ENCODE results near the gene CACNA1A.
"Not testable (repeated sequence)": the region's sequence is repeated elsewhere in the genome, so short reads cannot be mapped to it uniquely, and the experiment has no call there.

Gene CACNA1A

GRCh38 chr19:13366529-13367143 is 139.6 kb downstream of the CACNA1A start:
- no peak for DNase-seq (ENCODE audit: low read depth)

- no peak for DNase-seq (ENCODE audit: low read depth)
Observed at GRCh38 chr19:13363954-13364353, 142.3 kb downstream of the CACNA1A start.

- DNase-seq (ENCODE audit: low read depth), result no peak
Observed at GRCh38 chr19:13363245-13363644, 143.0 kb downstream of the CACNA1A start.

- DNase-seq (ENCODE audit: low read depth), result no peak
Observed at GRCh38 chr19:13362668-13363067, 143.6 kb downstream of the CACNA1A start.

GRCh38 chr19:13361726-13362125 is 144.6 kb downstream of the CACNA1A start:
- not testable (repeated sequence) for DNase-seq (ENCODE audit: low read depth)

GRCh38 chr19:13356686-13357280 is 149.5 kb downstream of the CACNA1A start:
- no peak for DNase-seq (ENCODE audit: low read depth)

- DNase-seq (ENCODE audit: low read depth), result no peak
Observed at GRCh38 chr19:13356185-13356584, 150.1 kb downstream of the CACNA1A start.

GRCh38 chr19:13355356-13355755 is 150.9 kb downstream of the CACNA1A start:
- DNase-seq (ENCODE audit: low read depth), result no peak

- DNase-seq (ENCODE audit: low read depth), result no peak
Observed at GRCh38 chr19:13353625-13354024, 152.7 kb downstream of the CACNA1A start.

GRCh38 chr19:13350759-13351158 is 155.5 kb downstream of the CACNA1A start:
- DNase-seq (ENCODE audit: low read depth), result no peak

- DNase-seq (ENCODE audit: low read depth), result no peak
Observed at GRCh38 chr19:13350072-13350471, 156.2 kb downstream of the CACNA1A start.

- no peak for DNase-seq (ENCODE audit: low read depth)
Observed at GRCh38 chr19:13347367-13347766, 158.9 kb downstream of the CACNA1A start.

- no peak for DNase-seq (ENCODE audit: low read depth)
Observed at GRCh38 chr19:13343514-13343913, 162.8 kb downstream of the CACNA1A start.

- DNase-seq (ENCODE audit: low read depth), result no peak
Observed at GRCh38 chr19:13342672-13343071, 163.6 kb downstream of the CACNA1A start.

- DNase-seq (ENCODE audit: low read depth), result no peak
Observed at GRCh38 chr19:13339869-13340268, 166.4 kb downstream of the CACNA1A start.

- no peak for DNase-seq (ENCODE audit: low read depth)
Observed at GRCh38 chr19:13337181-13337580, 169.1 kb downstream of the CACNA1A start.

GRCh38 chr19:13334801-13335481 is 171.3 kb downstream of the CACNA1A start:
- no peak for DNase-seq (ENCODE audit: low read depth)

GRCh38 chr19:13330285-13330684 is 176.0 kb downstream of the CACNA1A start:
- DNase-seq (ENCODE audit: low read depth), result no peak

GRCh38 chr19:13329766-13330165 is 176.5 kb downstream of the CACNA1A start:
- no peak for DNase-seq (ENCODE audit: low read depth)

GRCh38 chr19:13328241-13328640 is 178.0 kb downstream of the CACNA1A start:
- DNase-seq (ENCODE audit: low read depth), result no peak

- DNase-seq (ENCODE audit: low read depth), result no peak
Observed at GRCh38 chr19:13319526-13319925, 186.8 kb downstream of the CACNA1A start.

GRCh38 chr19:13318190-13318589 is 188.1 kb downstream of the CACNA1A start:
- DNase-seq (ENCODE audit: low read depth), result no peak

- no peak for DNase-seq (ENCODE audit: low read depth)
Observed at GRCh38 chr19:13315495-13315894, 190.8 kb downstream of the CACNA1A start.

GRCh38 chr19:13314761-13315160 is 191.5 kb downstream of the CACNA1A start:
- no peak for DNase-seq (ENCODE audit: low read depth)

Measured in activated T-cell treated with anti-CD3 and anti-CD28 coated beads for 1 hour (primary cell).